Stimulated activated naive CD8-positive, alpha-beta T cell treated with anti-CD3 and anti-CD28 coated beads, Interleukin-15, amount 100 ng/mL, for 72 hours (primary cell): ENCODE data around the gene GAS2L2.
A peak's percentile ranks its signal among the peaks of the same experiment; 100 is the strongest.

ENCODE experiments used
- ATAC-seq: fragments of 150-1000 bp; cut with Tn5 transposase; 2 replicates; pipeline ENCODE4 v1.10.0; 2021; ENCODE audit warnings: mild to moderate bottlenecking, moderate library complexity
- DNase-seq, 2 donors: peaks; one replicate each; pipeline ENCODE4 v3.0.0; 2021 to 2022
- H3K27ac Mint-ChIP-seq, 2 donors: one replicate each; pipeline ENCODE4 v1.8.0; 2022; ENCODE audit warnings: mild to moderate bottlenecking in 2 of 2, mixed read lengths in 2 of 2, moderate library complexity in 2 of 2
- H3K27me3 Mint-ChIP-seq: one replicate; pipeline ENCODE4 v1.8.0; 2022; ENCODE audit warnings: mixed read lengths
- H3K4me1 Mint-ChIP-seq: one replicate; pipeline ENCODE4 v1.8.0; 2022; ENCODE audit warnings: mild to moderate bottlenecking, mixed read lengths
- H3K4me3 Mint-ChIP-seq, 2 donors: one replicate each; pipeline ENCODE4 v1.8.0; 2022; ENCODE audit warnings: mild to moderate bottlenecking in 2 of 2, mixed read lengths in 2 of 2, moderate library complexity in 1 of 2
- H3K9me3 Mint-ChIP-seq, 2 donors: one replicate each; pipeline ENCODE4 v1.8.0; 2022; ENCODE audit warnings: mixed read lengths in 2 of 2

GAS2L2 gene

GRCh38 chr17:35780950-35781349, 27.9 kb upstream of the GAS2L2 start:
- Mint-ChIP-seq H3K4me1 (no peaks in the 10 kb centered on the region), H3K27ac (no peak overlapping the region), H3K9me3 (no peaks in the 10 kb centered on the region), H3K27me3 (no peaks in the 10 kb centered on the region), H3K4me3 (no peak overlapping the region)
- DNase-seq: no peak
- no peak for ATAC-seq

- Mint-ChIP-seq H3K9me3 (no peaks in the 10 kb centered on the region), H3K4me1 (no peaks in the 10 kb centered on the region), H3K4me3 (no peak overlapping the region), H3K27ac (no peak overlapping the region), H3K27me3 (peaks cover 10% of the 10 kb centered on the region)
- ATAC-seq (no peak), DNase-seq (no peak)
These were observed 25.7 kb upstream of the GAS2L2 start for GRCh38 chr17:35778641-35779196.

DNA sequence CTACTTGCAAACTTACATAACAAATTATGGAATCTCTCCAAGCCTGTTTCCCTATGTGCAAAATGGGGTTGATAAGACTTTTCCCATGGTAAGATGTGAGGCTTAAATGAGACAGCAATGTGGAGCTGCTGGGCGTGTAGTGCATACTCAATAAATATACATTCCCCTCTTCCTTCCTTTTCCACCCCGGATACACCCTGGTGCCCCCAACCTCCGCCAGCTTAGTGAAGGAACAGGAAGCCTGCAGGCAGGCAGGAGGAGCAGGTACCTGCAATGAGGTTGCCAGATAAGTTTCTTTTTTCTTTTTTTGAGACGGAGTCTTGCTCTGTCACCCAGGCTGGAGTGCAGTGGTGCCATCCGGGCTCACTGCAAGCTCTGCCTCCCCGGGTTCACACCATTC, 22.5 kb upstream of the GAS2L2 start:
- Mint-ChIP-seq H3K27ac (no peak overlapping the region), H3K9me3 (no peaks in the 10 kb centered on the region), H3K4me3 (no peak overlapping the region), H3K27me3 (peaks cover 22% of the 10 kb centered on the region), H3K4me1 (no peaks in the 10 kb centered on the region)
- ATAC-seq (no peak), DNase-seq (no peak)

DNA sequence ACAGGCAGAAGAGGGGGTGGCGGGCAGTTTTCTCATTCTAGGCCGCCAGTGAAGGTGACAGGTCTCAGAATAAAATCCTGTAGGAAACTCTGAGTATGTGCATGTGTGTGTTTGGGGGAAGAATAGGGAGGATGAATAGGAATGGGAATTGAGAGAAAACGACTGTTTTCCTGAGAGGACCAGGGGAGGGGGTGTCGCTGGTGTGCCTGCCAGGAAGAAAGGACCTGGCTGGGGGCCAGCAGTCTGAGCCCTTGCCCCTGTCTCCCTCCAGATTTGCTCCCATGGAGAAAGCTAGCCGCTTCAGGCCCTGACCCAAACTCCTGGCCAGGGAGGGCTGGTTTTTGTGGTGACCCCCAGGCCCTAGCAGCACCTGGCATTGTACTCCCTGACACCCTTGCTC, 22.0 kb upstream of the GAS2L2 start:
- Mint-ChIP-seq H3K4me3 (no peak overlapping the region), H3K27ac (peak overlapping the region in 1 of 2 donors; percentile 25), H3K27me3 (peaks cover 22% of the 10 kb centered on the region), H3K4me1 (no peaks in the 10 kb centered on the region), H3K9me3 (no peaks in the 10 kb centered on the region)
- DNase-seq (no peak), ATAC-seq (no peak)

DNA sequence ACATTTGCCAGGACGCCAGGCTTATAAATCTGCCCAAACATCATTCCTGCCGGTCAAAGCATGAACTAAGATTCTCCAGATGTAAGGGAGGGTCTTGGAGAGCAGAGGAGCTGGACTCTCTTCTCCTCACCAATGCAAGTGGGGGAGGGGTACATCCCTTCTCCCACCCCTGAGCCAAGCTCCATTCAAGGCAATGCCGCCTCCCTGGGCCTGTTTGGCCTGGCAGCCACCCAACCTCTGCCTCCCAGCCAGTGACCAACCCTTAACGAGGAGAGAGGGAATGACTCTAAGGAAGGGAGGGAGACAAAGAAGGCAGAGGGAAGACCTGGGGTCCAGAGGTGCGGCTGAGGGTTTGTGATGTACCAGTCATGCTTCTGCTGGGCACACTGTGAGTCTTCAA, 21.5 kb upstream of the GAS2L2 start:
- Mint-ChIP-seq H3K27me3 (peaks cover 22% of the 10 kb centered on the region), H3K4me3 (no peak overlapping the region), H3K9me3 (no peaks in the 10 kb centered on the region), H3K4me1 (no peaks in the 10 kb centered on the region), H3K27ac (no peak overlapping the region)
- DNase-seq (no peak), ATAC-seq (no peak)

DNA sequence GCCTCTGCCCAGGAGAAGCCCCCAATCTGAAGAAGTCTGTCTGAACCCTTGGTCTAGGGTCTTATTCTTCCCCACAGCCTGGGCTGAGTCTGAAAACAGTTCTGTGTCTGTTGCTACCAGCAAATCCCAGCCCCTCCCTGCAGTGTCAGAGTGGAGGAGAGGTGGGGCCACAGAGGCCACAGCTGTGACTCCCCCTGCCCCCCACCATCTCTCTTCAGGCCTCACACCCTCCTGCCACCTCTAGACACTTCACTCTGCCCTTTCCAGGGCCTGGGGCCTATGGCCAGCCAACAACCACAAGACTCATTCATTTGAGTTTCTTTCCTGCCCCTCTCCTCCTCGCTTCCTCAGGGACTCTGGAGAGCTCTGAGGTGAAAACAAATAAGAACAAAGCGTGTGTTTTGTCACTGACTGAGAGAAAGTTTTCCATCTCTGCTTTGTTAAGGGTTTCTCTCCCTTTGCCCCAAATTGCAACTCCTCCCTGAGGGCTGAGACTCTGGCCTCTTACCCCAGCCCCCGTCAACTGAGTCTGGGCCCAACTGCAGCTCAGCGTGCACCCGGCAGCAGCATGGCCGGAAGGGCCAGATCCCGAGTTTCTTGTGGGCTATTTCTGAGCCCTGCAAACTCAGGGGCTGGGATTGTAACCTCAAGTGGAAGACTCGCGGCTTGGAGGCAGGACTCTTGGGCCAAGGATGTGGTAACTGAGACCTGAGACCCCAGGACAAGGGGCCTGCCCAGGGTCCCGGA, 20.8 kb upstream of the GAS2L2 start:
- Mint-ChIP-seq H3K4me1 (no peaks in the 10 kb centered on the region), H3K27me3 (peaks cover 22% of the 10 kb centered on the region), H3K27ac (no peak overlapping the region), H3K4me3 (no peak overlapping the region), H3K9me3 (no peaks in the 10 kb centered on the region)
- ATAC-seq (no peak), DNase-seq (no peak)

DNA sequence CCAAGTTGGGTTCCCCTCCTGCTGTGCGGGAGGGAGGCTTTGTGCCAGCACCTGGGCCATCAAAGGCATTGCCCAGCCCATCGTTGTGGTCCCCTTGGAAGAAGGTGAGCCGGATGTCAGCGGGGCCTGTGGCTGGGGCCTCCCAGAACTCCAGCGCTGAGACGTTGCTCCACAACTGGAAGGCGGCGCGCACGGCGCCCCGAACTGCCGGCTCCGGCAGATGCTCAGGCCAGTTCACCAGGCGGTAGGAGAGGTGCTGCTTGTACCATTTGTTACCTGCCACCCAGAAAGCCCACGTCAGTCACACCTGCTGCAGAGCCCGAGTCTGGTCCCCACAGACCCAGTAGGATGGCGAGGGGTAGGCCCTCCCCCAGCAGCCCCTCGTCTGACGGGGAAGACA, 20.1 kb upstream of the GAS2L2 start:
- H3K9me3 Mint-ChIP-seq: no peaks in the 10 kb centered on the region
- H3K27ac Mint-ChIP-seq: no peak overlapping the region

DNA sequence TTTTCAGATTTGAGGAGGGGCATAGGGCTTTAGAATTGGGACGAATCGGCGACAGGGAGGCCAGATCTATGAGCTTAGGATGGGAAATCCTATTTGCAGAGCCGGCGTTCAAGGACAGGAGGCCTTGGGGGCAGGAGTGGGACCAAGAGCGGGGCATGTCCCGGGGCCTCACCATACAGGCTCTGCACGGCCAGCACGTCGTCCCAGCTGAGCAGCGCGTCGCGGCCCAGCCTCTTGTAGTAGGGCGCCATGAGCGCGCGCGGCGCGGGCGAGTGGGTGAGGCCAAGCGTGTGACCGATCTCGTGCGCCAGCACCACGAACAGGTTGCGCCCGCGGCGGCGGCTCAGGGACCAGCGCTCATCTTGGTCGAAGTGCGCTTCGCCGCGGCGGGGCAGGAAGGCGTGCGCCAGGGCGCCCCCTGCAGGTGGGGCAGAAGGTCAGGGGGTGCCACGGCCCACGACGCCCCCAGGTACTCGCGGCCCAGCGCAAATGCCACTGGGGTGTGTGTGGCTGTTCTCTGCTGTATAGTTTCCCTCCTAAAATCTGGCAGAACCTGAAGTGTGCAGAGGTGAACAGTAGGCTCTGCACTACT, 17.0 kb upstream of the GAS2L2 start:
- no peak for DNase-seq
- H3K4me1 Mint-ChIP-seq: peaks cover 3% of the 10 kb centered on the region
- no peak overlapping the region for H3K27ac Mint-ChIP-seq
- no peaks in the 10 kb centered on the region for H3K9me3 Mint-ChIP-seq
- no peak for ATAC-seq
- no peak overlapping the region for H3K4me3 Mint-ChIP-seq
- H3K27me3 Mint-ChIP-seq: peaks cover 22% of the 10 kb centered on the region

More for the DNA sequence above, 20.1 kb upstream of the GAS2L2 start:
- ATAC-seq (no peak), DNase-seq (no peak)
- Mint-ChIP-seq H3K4me1 (no peaks in the 10 kb centered on the region), H3K27me3 (peaks cover 22% of the 10 kb centered on the region), H3K4me3 (no peak overlapping the region)

DNA sequence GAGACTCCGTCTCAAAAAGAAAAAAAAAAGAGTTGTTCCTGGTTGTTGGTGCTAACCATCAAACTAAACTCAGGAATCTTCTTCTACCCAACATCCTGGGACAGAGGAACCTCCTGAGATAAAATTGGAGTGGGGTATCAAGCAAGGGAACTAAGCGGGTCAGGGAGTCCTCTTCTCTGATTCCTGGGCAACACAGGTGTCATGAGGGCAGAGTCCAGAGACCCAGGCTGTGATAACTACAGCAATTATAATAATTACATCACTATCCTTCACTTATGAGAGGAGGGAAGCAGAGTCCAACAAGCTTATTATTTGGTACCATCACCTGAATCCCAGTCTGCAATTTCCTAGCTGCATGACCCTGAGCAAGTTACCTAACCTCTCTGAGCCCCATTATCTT, 15.8 kb upstream of the GAS2L2 start:
- no peaks in the 10 kb centered on the region for H3K9me3 Mint-ChIP-seq
- peaks cover 13% of the 10 kb centered on the region for H3K27me3 Mint-ChIP-seq
- H3K27ac Mint-ChIP-seq: no peak overlapping the region
- peaks cover 12% of the 10 kb centered on the region for H3K4me1 Mint-ChIP-seq
- no peak for ATAC-seq
- H3K4me3 Mint-ChIP-seq: no peak overlapping the region
- DNase-seq: no peak

DNA sequence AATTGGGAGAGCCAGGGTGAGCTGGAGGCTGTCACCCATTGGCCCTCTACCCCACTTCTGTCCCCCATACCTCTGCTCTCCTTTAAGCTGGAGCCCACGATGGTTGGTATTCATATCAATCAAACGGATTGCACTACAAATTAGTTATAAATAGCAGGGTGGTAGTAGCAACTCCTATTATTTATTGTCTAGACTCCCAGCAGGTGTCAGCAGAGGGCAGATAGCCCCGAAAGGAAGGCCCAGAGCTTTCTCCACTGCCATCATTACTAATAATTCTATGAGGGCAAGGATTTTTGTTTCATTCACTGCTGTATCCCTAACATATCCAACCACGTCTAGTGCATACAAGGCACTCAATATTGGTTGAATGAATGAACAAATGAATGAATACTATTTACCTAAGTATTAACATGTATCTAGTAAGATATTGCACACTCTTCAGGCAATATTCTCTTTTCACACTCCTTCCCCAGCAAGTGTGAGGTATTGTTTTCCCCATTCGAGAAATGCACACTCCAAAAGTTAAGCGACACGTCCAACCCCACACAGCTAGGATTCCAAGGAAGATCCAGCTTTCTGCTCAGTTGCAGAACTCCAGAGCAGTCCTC, 14.0 kb upstream of the GAS2L2 start:
- H3K9me3 Mint-ChIP-seq: no peaks in the 10 kb centered on the region
- no peaks in the 10 kb centered on the region for H3K27me3 Mint-ChIP-seq
- peaks cover 14% of the 10 kb centered on the region for H3K4me1 Mint-ChIP-seq
- no peak for ATAC-seq
- no peak overlapping the region for H3K27ac Mint-ChIP-seq
- peak in 1 of 2 donors; percentile 29 for DNase-seq
- H3K4me3 Mint-ChIP-seq: no peak overlapping the region

- Mint-ChIP-seq H3K4me1 (peaks cover 14% of the 10 kb centered on the region), H3K9me3 (no peaks in the 10 kb centered on the region), H3K27ac (no peak overlapping the region), H3K27me3 (no peaks in the 10 kb centered on the region), H3K4me3 (no peak overlapping the region)
- DNase-seq (no peak), ATAC-seq (no peak)
These were observed 13.4 kb upstream of the GAS2L2 start for GRCh38 chr17:35766489-35766877.

DNA sequence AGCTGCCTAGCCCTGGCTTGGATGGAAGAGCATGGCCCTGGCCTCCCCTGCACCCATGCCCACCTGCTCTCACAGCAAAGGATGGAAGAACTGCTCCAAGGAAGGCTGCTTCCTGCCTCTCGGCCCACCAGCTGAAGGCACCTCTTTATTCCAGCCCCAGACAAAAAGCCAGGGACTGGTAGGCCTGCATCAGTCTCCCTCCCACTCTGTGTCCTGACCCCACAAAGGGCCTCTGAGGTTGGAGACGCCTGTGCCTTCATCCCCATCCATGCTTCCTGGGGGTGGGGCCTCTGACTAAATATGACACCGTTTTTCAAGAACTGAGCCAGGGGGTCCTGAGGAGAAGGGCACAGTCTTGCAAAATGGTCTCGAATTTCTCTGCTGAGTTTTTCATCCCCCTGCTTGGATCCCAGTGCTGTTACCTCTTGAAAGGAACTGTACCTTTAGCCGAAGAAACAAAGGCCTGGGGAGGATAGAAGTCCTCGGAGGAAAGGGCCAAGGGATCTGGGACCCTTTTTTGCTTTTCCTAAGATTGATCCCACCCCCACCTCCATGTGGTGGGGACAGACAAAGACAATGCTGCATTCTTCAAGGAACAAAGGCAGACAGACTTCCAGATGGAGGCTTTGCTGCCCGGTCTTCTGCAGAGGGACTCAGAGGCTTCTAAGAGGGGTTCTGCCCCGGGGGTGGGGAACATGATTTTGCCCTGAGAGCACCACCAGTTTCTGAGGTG, 12.9 kb upstream of the GAS2L2 start:
- DNase-seq: no peak
- Mint-ChIP-seq H3K4me3 (no peak overlapping the region), H3K27me3 (no peaks in the 10 kb centered on the region)

GRCh38 chr17:35765086-35765710, 12.2 kb upstream of the GAS2L2 start:
- ATAC-seq (no peak), DNase-seq (no peak)
- Mint-ChIP-seq H3K27me3 (no peaks in the 10 kb centered on the region), H3K4me3 (peak overlapping the region; percentile 89 to 98), H3K4me1 (peaks cover 14% of the 10 kb centered on the region), H3K9me3 (no peaks in the 10 kb centered on the region), H3K27ac (no peak overlapping the region)

More for the DNA sequence above, 12.9 kb upstream of the GAS2L2 start:
- Mint-ChIP-seq H3K9me3 (no peaks in the 10 kb centered on the region), H3K4me1 (peaks cover 14% of the 10 kb centered on the region), H3K27ac (no peak overlapping the region)
- no peak for ATAC-seq

DNA sequence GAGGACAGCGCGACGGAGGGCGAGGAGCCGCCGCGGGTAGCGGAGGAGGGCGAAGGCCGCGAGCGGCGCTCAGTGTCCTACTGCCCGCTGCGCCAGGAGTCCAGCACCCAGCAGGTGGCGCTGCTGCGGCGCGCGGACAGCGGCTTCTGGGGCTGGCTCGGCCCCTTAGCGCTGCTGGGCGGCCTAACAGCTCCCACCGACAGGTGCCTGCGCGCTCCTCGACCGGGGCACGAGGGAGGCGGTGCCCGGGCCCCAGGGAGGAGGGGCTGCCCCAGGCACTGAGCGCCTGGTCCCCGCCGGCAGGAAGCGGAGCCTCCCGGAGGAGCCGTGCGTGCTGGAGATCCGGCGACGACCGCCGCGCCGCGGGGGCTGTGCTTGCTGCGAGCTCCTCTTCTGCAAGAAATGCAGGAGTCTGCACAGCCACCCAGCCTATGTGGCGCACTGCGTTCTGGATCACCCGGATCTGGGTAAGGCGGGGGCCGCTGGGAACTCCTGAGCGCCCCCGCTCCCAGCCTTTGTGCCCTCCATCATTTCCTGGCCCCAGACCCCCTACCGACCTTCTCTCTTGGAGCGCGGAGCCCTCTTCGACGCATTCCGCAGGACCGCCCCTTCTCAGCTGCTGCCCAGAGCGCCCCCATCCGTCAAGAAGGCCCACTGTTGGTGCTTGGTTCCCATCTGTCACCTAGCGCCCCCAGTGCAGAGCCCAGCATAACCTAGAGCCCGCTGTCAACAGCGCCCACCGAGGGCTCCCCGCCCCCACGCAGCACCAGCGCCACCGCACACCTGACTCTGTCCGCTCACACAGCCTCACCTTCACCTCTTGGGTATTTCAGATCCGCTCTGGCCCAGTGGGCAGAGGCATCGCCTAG, 11.3 kb upstream of the GAS2L2 start:
- DNase-seq (peak; percentile 94 to 95), ATAC-seq (peak; percentile 95)
- Mint-ChIP-seq H3K9me3 (no peaks in the 10 kb centered on the region), H3K27me3 (no peaks in the 10 kb centered on the region), H3K4me1 (peaks cover 14% of the 10 kb centered on the region), H3K27ac (peak overlapping the region; percentile 14 to 79), H3K4me3 (peak overlapping the region; percentile 89 to 98)
